ENCODE data around the gene AP5Z1.

- TF ChIP-seq CTCF (IDR thresholded peaks at IDR 0.05; ENCODE audit: insufficient read depth, low read length): no peak
- TF ChIP-seq POLR2AphosphoS5 (IDR thresholded peaks at IDR 0.05; ENCODE audit: low read depth): no peak
Observed at GRCh38 chr7:4731803-4732202, 43.6 kb upstream of the AP5Z1 start.
